CD14-positive monocyte (primary cell): Measurements from ENCODE around the gene ST3GAL3. TPM values are rescaled to one million over a fixed set of nuclear protein-coding genes. Genes with fewer than 3 reads are reported as not detected.

Source experiments
- DNase-seq, 3 donors: peaks; one replicate each; pipeline ENCODE4 v3.0.0-alpha.2; 2011 to 2022
- H2AFZ ChIP-seq: 2 replicates; pipeline ENCODE4 v1.6.0; 2012; ENCODE audit warnings: mild to moderate bottlenecking, low read depth, low read length, inconsistent platforms; ENCODE audit not compliant: insufficient read depth, poor library complexity, severe bottlenecking
- H3K27ac ChIP-seq, 2 donors: 1 replicate in 1 of 2; 2 replicates in 1 of 2; pipeline ENCODE4 v1.5.1; 2012 to 2013; ENCODE audit warnings: low read length in 2 of 2, control low read depth in 1 of 2, inconsistent platforms in 1 of 2, low read depth in 1 of 2, mild to moderate bottlenecking in 1 of 2
- H3K27me3 ChIP-seq, 2 donors: one replicate each; pipeline versions ENCODE4 v1.6.0 to v1.6.1; 2011 to 2013; ENCODE audit warnings: low read length in 2 of 2; ENCODE audit not compliant: control insufficient read depth in 2 of 2, insufficient read depth in 2 of 2
- H3K36me3 ChIP-seq, 2 donors: replicated peaks in 1 of 2; 1 replicate in 1 of 2; 2 replicates in 1 of 2; pipeline versions ENCODE4 v1.5.1 to v1.6.1; 2012 to 2013; ENCODE audit warnings: low read length in 2 of 2, control low read depth in 1 of 2, inconsistent platforms in 1 of 2, mild to moderate bottlenecking in 1 of 2; ENCODE audit not compliant: insufficient read depth in 2 of 2, control insufficient read depth in 1 of 2
- H3K4me1 ChIP-seq, 2 donors: 1 replicate in 1 of 2; 2 replicates in 1 of 2; pipeline versions ENCODE4 v1.5.1 to v1.6.1; 2012 to 2013; ENCODE audit warnings: low read length in 2 of 2, control low read depth in 1 of 2, inconsistent platforms in 1 of 2, mild to moderate bottlenecking in 1 of 2, moderate library complexity in 1 of 2; ENCODE audit not compliant: insufficient read depth in 2 of 2, control insufficient read depth in 1 of 2
- H3K4me2 ChIP-seq: replicated peaks from 2 replicates; pipeline ENCODE3; 2012; ENCODE audit warnings: low read length, moderate library complexity, mild to moderate bottlenecking; ENCODE audit not compliant: poor library complexity, severe bottlenecking; ENCODE audit errors: extremely low read depth
- H3K4me3 ChIP-seq, 3 experiments: fragments of 200-600 bp in 1 of 3; sonication (generic) in 1 of 3; replicated peaks in 1 of 3; 1 replicate in 2 of 3; 2 replicates in 1 of 3; pipeline ENCODE4 v1.5.1; 2011 to 2013; ENCODE audit warnings: low read length in 3 of 3, mild to moderate bottlenecking in 3 of 3, control low read depth in 2 of 3, low read depth in 2 of 3, inconsistent platforms in 1 of 3, moderate library complexity in 1 of 3
- H3K79me2 ChIP-seq: 2 replicates; pipeline ENCODE4 v1.6.0; 2012; ENCODE audit warnings: mild to moderate bottlenecking, control low read depth, inconsistent platforms, low read length, moderate library complexity; ENCODE audit not compliant: insufficient read depth
- H3K9ac ChIP-seq: 2 replicates; pipeline ENCODE4 v1.6.0; 2017; ENCODE audit warnings: low read length, mild to moderate bottlenecking; ENCODE audit not compliant: insufficient read depth, poor library complexity, severe bottlenecking
- H3K9me3 ChIP-seq, 2 donors: replicated peaks in 1 of 2; 1 replicate in 1 of 2; 2 replicates in 1 of 2; pipeline versions ENCODE4 v1.5.1 to v1.6.1; 2012 to 2013; ENCODE audit warnings: low read length in 2 of 2, control low read depth in 1 of 2; ENCODE audit not compliant: control insufficient read depth in 1 of 2, insufficient read depth in 1 of 2
- H4K20me1 ChIP-seq: 2 replicates; pipeline ENCODE4 v1.6.0; 2012; ENCODE audit warnings: mild to moderate bottlenecking, low read length, control low read depth, moderate library complexity; ENCODE audit not compliant: insufficient read depth
- H3K27ac Mint-ChIP-seq, 7 donors: one replicate each; pipeline ENCODE4 v1.8.0; 2020; ENCODE audit warnings: mild to moderate bottlenecking in 7 of 7, mixed read lengths in 7 of 7, moderate library complexity in 6 of 7, inconsistent platforms in 2 of 7
- H3K27me3 Mint-ChIP-seq, 3 donors: one replicate each; pipeline ENCODE4 v1.8.0; 2021 to 2022; ENCODE audit warnings: low read depth in 3 of 3, mild to moderate bottlenecking in 3 of 3, mixed read lengths in 3 of 3, moderate library complexity in 3 of 3, inconsistent platforms in 1 of 3
- H3K36me3 Mint-ChIP-seq, 2 donors: one replicate each; pipeline ENCODE4 v1.8.0; 2020; ENCODE audit warnings: mixed read lengths in 2 of 2, inconsistent platforms in 1 of 2, mild to moderate bottlenecking in 1 of 2
- H3K4me1 Mint-ChIP-seq: one replicate; pipeline ENCODE4 v1.8.0; 2020; ENCODE audit warnings: mild to moderate bottlenecking, mixed read lengths
- H3K4me3 Mint-ChIP-seq, 2 donors: one replicate each; pipeline ENCODE4 v1.8.0; 2020; ENCODE audit warnings: mild to moderate bottlenecking in 2 of 2, mixed read lengths in 2 of 2, moderate library complexity in 1 of 2
- H3K9me3 Mint-ChIP-seq, 7 donors: one replicate each; pipeline ENCODE4 v1.8.0; 2020 to 2022; ENCODE audit warnings: mixed read lengths in 7 of 7, mild to moderate bottlenecking in 6 of 7, moderate library complexity in 6 of 7, inconsistent platforms in 2 of 7
- WGBS: methylation state at CpG from one replicate; pipeline ENCODE4 v1.1.5; 2013; ENCODE audit warnings: missing lambda C conversion rate; ENCODE audit not compliant: insufficient coverage; 5-methylcytosine and 5-hydroxymethylcytosine counted together
- intact Hi-C, 2 donors: fragments of 100-400 bp; cut with micrococcal nuclease; formaldehyde crosslinking; loops; one replicate each; pipeline versions ENCODE4 v1.15.0 to v1.15.1; 2023
- polyA plus RNA-seq, 3 donors: library from polyadenylated mRNA; depleted of rRNA in 1 of 3; unstranded in 2 of 3; stranded (reverse) in 1 of 3; fragments of 300-500 nt in 2 of 3; fragments of >200 nt in 1 of 3; fragmentation: Illumina TruSeq in 2 of 3; gene quantifications; 1 replicate in 2 of 3; 2 replicates in 1 of 3; pipeline ENCODE4 v1.2.3, GENCODE V29; 2012 to 2021
- TF ChIP-seq, protein P1 (sequence below): fragments of 200-600 bp; IDR thresholded peaks from one replicate; pipeline ENCODE4 v1.8.0; 2022; ENCODE audit warnings: antibody characterized with exemption, mild to moderate bottlenecking

The ST3GAL3 gene
- polyA plus RNA-seq, 3 donors = 1.6 to 4.5 (median 2.1) TPM

- H3K27me3 Mint-ChIP-seq = peaks cover 0 to 2% (median 0%) of the 10 kb centered on the region in 3 donors
- intact Hi-C loops = loop anchor here in 1 of 2 donors (10.0 kb wide), 1 partner anchor 48 kb away; no protein-coding TSS in a partner anchor
- no peaks in the 10 kb centered on the region for H4K20me1 ChIP-seq
- no peak overlapping the region for H3K27ac ChIP-seq
- peaks cover 9% of the 10 kb centered on the region for H3K79me2 ChIP-seq
- DNase-seq = no peak
- H3K36me3 ChIP-seq = no peaks in the 10 kb centered on the region
- no peaks in the 10 kb centered on the region for H3K9me3 ChIP-seq
- H3K4me3 ChIP-seq = no peak overlapping the region
- no peaks in the 10 kb centered on the region for H3K9me3 Mint-ChIP-seq
- TF ChIP-seq, protein P1, sequence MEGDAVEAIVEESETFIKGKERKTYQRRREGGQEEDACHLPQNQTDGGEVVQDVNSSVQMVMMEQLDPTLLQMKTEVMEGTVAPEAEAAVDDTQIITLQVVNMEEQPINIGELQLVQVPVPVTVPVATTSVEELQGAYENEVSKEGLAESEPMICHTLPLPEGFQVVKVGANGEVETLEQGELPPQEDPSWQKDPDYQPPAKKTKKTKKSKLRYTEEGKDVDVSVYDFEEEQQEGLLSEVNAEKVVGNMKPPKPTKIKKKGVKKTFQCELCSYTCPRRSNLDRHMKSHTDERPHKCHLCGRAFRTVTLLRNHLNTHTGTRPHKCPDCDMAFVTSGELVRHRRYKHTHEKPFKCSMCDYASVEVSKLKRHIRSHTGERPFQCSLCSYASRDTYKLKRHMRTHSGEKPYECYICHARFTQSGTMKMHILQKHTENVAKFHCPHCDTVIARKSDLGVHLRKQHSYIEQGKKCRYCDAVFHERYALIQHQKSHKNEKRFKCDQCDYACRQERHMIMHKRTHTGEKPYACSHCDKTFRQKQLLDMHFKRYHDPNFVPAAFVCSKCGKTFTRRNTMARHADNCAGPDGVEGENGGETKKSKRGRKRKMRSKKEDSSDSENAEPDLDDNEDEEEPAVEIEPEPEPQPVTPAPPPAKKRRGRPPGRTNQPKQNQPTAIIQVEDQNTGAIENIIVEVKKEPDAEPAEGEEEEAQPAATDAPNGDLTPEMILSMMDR = no peak
- no peak overlapping the region for H2AFZ ChIP-seq
- no peaks in the 10 kb centered on the region for H3K27me3 ChIP-seq
- peaks cover 2 to 7% of the 10 kb centered on the region in 2 donors for H3K36me3 Mint-ChIP-seq
- peaks cover 47% of the 10 kb centered on the region for H3K4me1 Mint-ChIP-seq
- no peak overlapping the region for H3K9ac ChIP-seq
- peaks cover 32 to 49% of the 10 kb centered on the region in 2 donors for H3K4me1 ChIP-seq
- no CpG with 5 or more reads among the region's 1 CpG for WGBS
- H3K4me3 Mint-ChIP-seq = no peak overlapping the region
- no peak overlapping the region for H3K4me2 ChIP-seq
- no peak overlapping the region for H3K27ac Mint-ChIP-seq
Observed at GRCh38 chr1:43786960-43787359, 79.6 kb downstream of the ST3GAL3 start.

- no peak overlapping the region for H3K9ac ChIP-seq
- TF ChIP-seq, protein P1 = no peak
- H3K36me3 ChIP-seq = no peaks in the 10 kb centered on the region
- H4K20me1 ChIP-seq = no peaks in the 10 kb centered on the region
- Mint-ChIP-seq H3K27me3 (peaks cover 0 to 3% (median 0%) of the 10 kb centered on the region in 3 donors), H3K36me3 (peaks cover 11 to 18% of the 10 kb centered on the region in 2 donors), H3K4me3 (no peak overlapping the region), H3K27ac (no peak overlapping the region), H3K4me1 (peaks cover 27% of the 10 kb centered on the region), H3K9me3 (peaks cover 0 to 2% (median 0%) of the 10 kb centered on the region in 7 donors)
- intact Hi-C loops = loop anchor here in 1 of 2 donors (10.0 kb wide), 1 partner anchor 45 kb away; no protein-coding TSS in a partner anchor
- no peaks in the 10 kb centered on the region for H3K9me3 ChIP-seq
- H3K4me3 ChIP-seq = no peak overlapping the region
- no peak overlapping the region for H3K4me2 ChIP-seq
- H3K79me2 ChIP-seq = peaks cover 7% of the 10 kb centered on the region
- DNase-seq = no peak
- 100% methylated on average over 1 of the region's 3 CpGs for WGBS
- H2AFZ ChIP-seq = no peak overlapping the region
- H3K27ac ChIP-seq = no peak overlapping the region
- no peaks in the 10 kb centered on the region for H3K27me3 ChIP-seq
- H3K4me1 ChIP-seq = peaks cover 12 to 24% of the 10 kb centered on the region in 2 donors
Observed at GRCh38 chr1:43789604-43790550, 82.5 kb downstream of the ST3GAL3 start.
